ENCODE data around the gene CD200R1L. TPM values are rescaled to one million over a fixed set of nuclear protein-coding genes. Genes with fewer than 3 reads are reported as not detected.

Gene CD200R1L
- total and polyA plus RNA-seq, 2 of the 13 experiments (the other 11 are each of a cell fraction or from before 2014, with no cell fraction given), result not detected

DNA sequence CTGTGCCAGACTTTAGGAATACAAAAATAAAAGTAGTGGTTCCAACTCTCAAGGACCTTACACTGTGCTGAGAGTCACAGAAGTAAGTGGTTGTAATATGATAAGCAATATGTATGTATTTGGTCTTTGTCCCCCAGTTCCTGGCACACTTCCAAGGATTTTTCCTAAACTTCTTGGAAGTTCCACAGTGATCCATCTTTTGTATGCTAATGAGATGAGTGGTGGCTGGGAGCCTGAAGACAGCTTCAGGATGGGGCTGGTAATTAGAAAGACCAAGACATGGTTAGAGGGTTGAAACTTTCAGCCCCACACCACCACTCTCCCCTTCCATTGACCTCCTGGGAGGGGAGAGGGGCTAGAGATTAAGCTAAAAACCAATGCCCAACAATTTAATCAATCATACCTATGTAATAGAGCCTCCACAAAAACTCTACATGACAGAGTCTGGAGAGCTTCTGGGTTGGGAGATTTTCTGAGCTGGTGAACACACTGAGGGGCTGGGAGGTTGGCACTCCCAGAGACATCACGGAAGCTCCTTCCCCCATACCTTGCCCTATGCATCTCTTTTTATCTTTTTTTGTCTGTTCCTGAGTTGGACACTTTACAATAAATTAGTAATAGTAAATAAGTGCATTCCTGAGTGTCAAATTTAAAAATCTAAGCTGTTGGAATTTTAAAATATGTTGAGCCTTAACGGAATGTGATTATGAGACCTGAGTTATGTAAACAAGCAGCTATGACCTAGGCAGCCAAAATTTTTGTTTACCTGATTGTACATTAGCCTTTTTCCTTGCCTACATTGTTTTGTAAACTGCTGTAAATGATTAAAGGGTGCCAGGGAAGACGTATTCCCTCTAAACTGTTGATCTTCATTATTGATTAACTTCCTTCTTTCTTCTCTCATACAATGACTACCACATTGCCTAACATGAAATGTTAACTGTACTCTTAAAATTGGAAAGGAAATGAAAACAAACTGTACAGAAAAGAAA, 24.3 kb downstream of the CD200R1L start (continued):
- TF ChIP-seq, protein P1, sequence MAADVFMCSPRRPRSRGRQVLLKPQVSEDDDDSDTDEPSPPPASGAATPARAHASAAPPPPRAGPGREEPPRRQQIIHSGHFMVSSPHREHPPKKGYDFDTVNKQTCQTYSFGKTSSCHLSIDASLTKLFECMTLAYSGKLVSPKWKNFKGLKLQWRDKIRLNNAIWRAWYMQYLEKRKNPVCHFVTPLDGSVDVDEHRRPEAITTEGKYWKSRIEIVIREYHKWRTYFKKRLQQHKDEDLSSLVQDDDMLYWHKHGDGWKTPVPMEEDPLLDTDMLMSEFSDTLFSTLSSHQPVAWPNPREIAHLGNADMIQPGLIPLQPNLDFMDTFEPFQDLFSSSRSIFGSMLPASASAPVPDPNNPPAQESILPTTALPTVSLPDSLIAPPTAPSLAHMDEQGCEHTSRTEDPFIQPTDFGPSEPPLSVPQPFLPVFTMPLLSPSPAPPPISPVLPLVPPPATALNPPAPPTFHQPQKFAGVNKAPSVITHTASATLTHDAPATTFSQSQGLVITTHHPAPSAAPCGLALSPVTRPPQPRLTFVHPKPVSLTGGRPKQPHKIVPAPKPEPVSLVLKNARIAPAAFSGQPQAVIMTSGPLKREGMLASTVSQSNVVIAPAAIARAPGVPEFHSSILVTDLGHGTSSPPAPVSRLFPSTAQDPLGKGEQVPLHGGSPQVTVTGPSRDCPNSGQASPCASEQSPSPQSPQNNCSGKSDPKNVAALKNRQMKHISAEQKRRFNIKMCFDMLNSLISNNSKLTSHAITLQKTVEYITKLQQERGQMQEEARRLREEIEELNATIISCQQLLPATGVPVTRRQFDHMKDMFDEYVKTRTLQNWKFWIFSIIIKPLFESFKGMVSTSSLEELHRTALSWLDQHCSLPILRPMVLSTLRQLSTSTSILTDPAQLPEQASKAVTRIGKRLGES (CRISPR knock-in tag; IDR thresholded peaks at IDR 0.05; ENCODE audit: borderline replicate concordance), result no peak
- no peak for TF ChIP-seq FOXJ3 (CRISPR knock-in tag; IDR thresholded peaks at IDR 0.05; ENCODE audit: borderline replicate concordance)

DNA sequence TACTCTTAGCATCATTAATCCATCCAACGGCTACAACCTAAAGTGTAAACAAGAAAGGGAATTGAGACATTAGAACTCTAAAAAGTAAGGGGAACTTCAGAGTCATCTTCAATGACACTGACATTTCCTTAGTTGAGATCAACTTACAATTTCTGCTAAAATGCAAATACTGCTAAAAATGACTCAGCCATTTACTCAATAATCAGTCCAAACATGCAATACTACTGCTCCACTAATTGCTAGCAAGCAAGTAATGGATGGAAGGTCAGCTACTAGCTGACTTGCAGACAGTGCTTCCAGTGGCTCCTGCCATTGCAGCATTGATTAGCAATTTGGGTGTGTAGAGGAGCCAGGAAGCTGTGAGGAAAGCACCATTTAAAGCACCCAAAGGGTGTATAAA, 28.4 kb downstream of the CD200R1L start:
- no peak overlapping the region for H2AFZ ChIP-seq (ENCODE audit: low read length)
- H3K36me3 ChIP-seq (replicated peaks in 1 of 2; ENCODE audit: control insufficient read depth in 1 of 2, insufficient read depth in 2 of 2, low read length in 2 of 2), result no peaks in the 10 kb centered on the region
- H3K4me2 ChIP-seq (ENCODE audit: low read depth, low read length), result no peak overlapping the region
- no peaks in the 10 kb centered on the region for H4K20me1 ChIP-seq (ENCODE audit: insufficient read depth, low read length)
- FAIRE-seq (no peak), DNase-seq (ENCODE audit: low spot score) (no peak), ATAC-seq (no peak)
- CTCF ChIA-PET (ENCODE audit: low intra/inter-chr PET ratio, low total read pairs), result no interaction called here
- peaks cover 11% of the 10 kb centered on the region; the same call in 1 of the 2 replicates for H3K4me1 ChIP-seq (ENCODE audit: insufficient read depth, low read length)
- H3K9me3 ChIP-seq (ENCODE audit: low read length), result no peaks in the 10 kb centered on the region
- H3K27me3 ChIP-seq (ENCODE audit: control insufficient read depth in 1 of 2, insufficient read depth in 2 of 2, low read length in 2 of 2), result no peaks in the 10 kb centered on the region
- H3K79me2 ChIP-seq (ENCODE audit: insufficient read depth, low read length), result no peaks in the 10 kb centered on the region
- no peak overlapping the region for H3K27ac ChIP-seq (ENCODE audit: extremely low read length, insufficient read depth, low read length)
- intact Hi-C loops (cut with micrococcal nuclease; ENCODE audit: unreplicated experiment), result no loop called here
- 4% methylated on average over 1 of the region's 1 CpG for WGBS (ENCODE audit: low lambda C conversion rate)
- in situ Hi-C loops (cut with HindIII; ENCODE audit: extremely low pct_ligation_motif_present, low pct_unique_long_range_greater_than_20kb), result loop anchor here (10.0 kb wide), 1 partner anchor 173 kb away; the partner anchor contains the start of gene CCDC80
- POLR2A ChIA-PET, result no interaction called here
- H3K4me3 ChIP-seq (replicated peaks in 1 of 3; ENCODE audit: insufficient read depth in 1 of 3, low read depth in 2 of 3, low read length in 3 of 3), result no peak overlapping the region
- TF ChIP-seq KDM4B (CRISPR knock-in tag; IDR thresholded peaks at IDR 0.05) (no peak), HNRNPH1 (optimal IDR thresholded peaks at IDR 0.05; ENCODE audit: low read depth, low read length) (no peak)
- H3K9ac ChIP-seq (ENCODE audit: insufficient read depth, low read depth, low read length), result no peak overlapping the region
- no TSS peak for BruUV-seq (replicated peaks)
